GM23338 (cell line): Measurements from ENCODE around the gene SHISA9. TPM values are rescaled to one million over a fixed set of nuclear protein-coding genes. Genes with fewer than 3 reads are reported as not detected.

Source experiments
- ATAC-seq: fragments of 200-7000 bp; cut with Tn5 transposase; 3 replicates; pipeline ENCODE4 v1.9.1; 2020
- DNase-seq: peaks from one replicate; pipeline ENCODE4 v3.0.0-alpha.2; 2015; ENCODE audit warnings: low spot score
- H2AFZ ChIP-seq: fragments of 200-600 bp; sonication (generic); 2 replicates; pipeline ENCODE4 v1.8.0; 2016; ENCODE audit warnings: antibody characterized with exemption, mild to moderate bottlenecking, moderate library complexity
- H3F3A ChIP-seq: fragments of 200-600 bp; sonication (generic); replicated peaks from 2 replicates; pipeline ENCODE4 v1.8.0; 2017; ENCODE audit warnings: antibody characterized with exemption, mixed run types, low read depth
- H3K27ac ChIP-seq: fragments of 200-600 bp; sonication (generic); 2 replicates; pipeline ENCODE4 v1.6.1; 2016; ENCODE audit warnings: low read depth
- H3K27me3 ChIP-seq: fragments of 200-600 bp; sonication (generic); 2 replicates; pipeline ENCODE4 v1.8.0; 2016; ENCODE audit warnings: mild to moderate bottlenecking, mixed run types, moderate library complexity; ENCODE audit not compliant: insufficient read depth
- H3K36me3 ChIP-seq: fragments of 200-600 bp; sonication (generic); 2 replicates; pipeline ENCODE4 v1.8.0; 2016; ENCODE audit warnings: mild to moderate bottlenecking; ENCODE audit not compliant: insufficient read depth
- H3K4me1 ChIP-seq: fragments of 200-600 bp; sonication (generic); 2 replicates; pipeline ENCODE4 v1.8.0; 2016; ENCODE audit warnings: mild to moderate bottlenecking, moderate library complexity; ENCODE audit not compliant: insufficient read depth
- H3K4me2 ChIP-seq: fragments of 200-600 bp; sonication (generic); 2 replicates; pipeline ENCODE4 v1.7.1; 2017; ENCODE audit warnings: mixed run types
- H3K4me3 ChIP-seq: fragments of 200-600 bp; sonication (generic); 2 replicates; pipeline ENCODE4 v1.6.1; 2016; ENCODE audit warnings: mixed run types
- H3K79me2 ChIP-seq: fragments of 200-600 bp; sonication (generic); replicated peaks from 2 replicates; pipeline ENCODE4 v1.8.0; 2017; ENCODE audit warnings: mild to moderate bottlenecking; ENCODE audit not compliant: insufficient read depth
- H3K9me2 ChIP-seq: fragments of 200-600 bp; sonication (generic); 2 replicates; pipeline ENCODE4 v1.8.0; 2017; ENCODE audit not compliant: insufficient read depth
- H4K20me1 ChIP-seq: fragments of 200-600 bp; sonication (generic); replicated peaks from 2 replicates; pipeline ENCODE4 v1.8.0; 2017; ENCODE audit warnings: mild to moderate bottlenecking; ENCODE audit not compliant: insufficient read depth
- H3K27ac Mint-ChIP-seq: 2 replicates; pipeline ENCODE4 v1.8.0; 2020; ENCODE audit warnings: inconsistent platforms, mild to moderate bottlenecking, moderate library complexity, mixed read lengths
- H3K27me3 Mint-ChIP-seq: 3 replicates; pipeline ENCODE4 v1.8.0; 2022; ENCODE audit warnings: low read depth, mild to moderate bottlenecking, moderate library complexity, mixed read lengths, inconsistent platforms; ENCODE audit not compliant: insufficient read depth, poor library complexity
- H3K36me3 Mint-ChIP-seq: 3 replicates; pipeline ENCODE4 v1.8.0; 2021; ENCODE audit warnings: low read depth, mild to moderate bottlenecking, inconsistent platforms, moderate library complexity, mixed read lengths
- H3K4me1 Mint-ChIP-seq: 3 replicates; pipeline ENCODE4 v1.8.0; 2020; ENCODE audit warnings: mild to moderate bottlenecking, inconsistent platforms, mixed read lengths
- H3K4me3 Mint-ChIP-seq: 3 replicates; pipeline ENCODE4 v1.8.0; 2021; ENCODE audit warnings: moderate library complexity, mild to moderate bottlenecking, inconsistent platforms, mixed read lengths
- H3K9me3 Mint-ChIP-seq: 3 replicates; pipeline ENCODE4 v1.8.0; 2020; ENCODE audit warnings: moderate library complexity, mild to moderate bottlenecking, inconsistent platforms, mixed read lengths
- CREB1 ChIP-seq: fragments of 250-450 bp; sonication (Bioruptor Pico); IDR thresholded peaks from 2 replicates; pipeline ENCODE4 v1.5.0; 2020; ENCODE audit warnings: low read depth, mild to moderate bottlenecking, moderate library complexity
- EZH2 ChIP-seq: fragments of 200-600 bp; sonication (generic); IDR thresholded peaks from one replicate; pipeline ENCODE4 v1.8.0; 2017; ENCODE audit warnings: antibody characterized with exemption, mild to moderate bottlenecking, low read depth; ENCODE audit not compliant: unreplicated experiment
- EZH2phosphoT487 ChIP-seq: fragments of 200-600 bp; sonication (generic); IDR thresholded peaks from one replicate; pipeline ENCODE4 v1.8.1; 2018; ENCODE audit warnings: antibody characterized with exemption; ENCODE audit not compliant: unreplicated experiment
- NANOG ChIP-seq: IDR thresholded peaks from 2 replicates; pipeline ENCODE4 v1.6.1; 2016; ENCODE audit warnings: antibody characterized with exemption, borderline replicate concordance
- STAT1 ChIP-seq: IDR thresholded peaks from one replicate; pipeline ENCODE4 v1.6.1; 2016; ENCODE audit warnings: antibody characterized with exemption; ENCODE audit not compliant: unreplicated experiment
- ZNF114 ChIP-seq: fragments of 250-450 bp; sonication (Bioruptor Pico); IDR thresholded peaks from 2 replicates; pipeline ENCODE4 v1.5.0; 2020; ENCODE audit warnings: mild to moderate bottlenecking, moderate library complexity
- ZNF462 ChIP-seq: fragments of 250-450 bp; sonication (Bioruptor Pico); IDR thresholded peaks from 2 replicates; pipeline ENCODE4 v1.5.0; 2020; ENCODE audit warnings: mild to moderate bottlenecking, moderate library complexity
- polyA plus RNA-seq: library from polyadenylated mRNA; unstranded; fragments of >200 nt; fragmentation: Nextera tagmentation; extraction: Ambion mirVana; gene quantifications from 2 replicates; pipeline ENCODE4 v1.2.1, GENCODE V29; 2016
- total RNA-seq: library from RNA; depleted of rRNA; stranded (reverse); fragments of >200 nt; shearing (Covaris generic); gene quantifications from 2 replicates; pipeline ENCODE4 v1.2.3, GENCODE V29; 2014
- TF ChIP-seq, protein P1 (sequence below): IDR thresholded peaks from 2 replicates; pipeline ENCODE4 v1.6.1; 2016; ENCODE audit warnings: antibody characterized with exemption

SHISA9 gene
- total and polyA plus RNA-seq, 2 experiments from 2014 or later = 10.4 to 45.6 TPM

- Histone ChIP-seq H3K36me3 (no peaks in the 10 kb centered on the region), H3F3A (no peaks in the 10 kb centered on the region), H4K20me1 (no peaks in the 10 kb centered on the region), H3K4me2 (0 out of 2 replicates have a peak overlapping the region, but pooled peaks have one; percentile 48), H3K9me2 (0 out of 2 replicates have a peak, but pooled peaks cover 2% of the 10 kb centered on the region), H3K4me1 (peaks cover 67% of the 10 kb centered on the region), H3K27ac (no peak overlapping the region), H3K27me3 (no peaks in the 10 kb centered on the region), H2AFZ (no peak overlapping the region), H3K4me3 (no peak overlapping the region), H3K79me2 (peaks cover 57% of the 10 kb centered on the region)
- DNase-seq (no peak), ATAC-seq (no peak)
- TF ChIP-seq, protein P1, sequence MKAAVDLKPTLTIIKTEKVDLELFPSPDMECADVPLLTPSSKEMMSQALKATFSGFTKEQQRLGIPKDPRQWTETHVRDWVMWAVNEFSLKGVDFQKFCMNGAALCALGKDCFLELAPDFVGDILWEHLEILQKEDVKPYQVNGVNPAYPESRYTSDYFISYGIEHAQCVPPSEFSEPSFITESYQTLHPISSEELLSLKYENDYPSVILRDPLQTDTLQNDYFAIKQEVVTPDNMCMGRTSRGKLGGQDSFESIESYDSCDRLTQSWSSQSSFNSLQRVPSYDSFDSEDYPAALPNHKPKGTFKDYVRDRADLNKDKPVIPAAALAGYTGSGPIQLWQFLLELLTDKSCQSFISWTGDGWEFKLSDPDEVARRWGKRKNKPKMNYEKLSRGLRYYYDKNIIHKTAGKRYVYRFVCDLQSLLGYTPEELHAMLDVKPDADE = no peak
- no peak for TF ChIP-seq EZH2
- TF ChIP-seq CREB1 (CRISPR knock-in tag) = no peak
- TF ChIP-seq NANOG = no peak
- no peak for TF ChIP-seq ZNF462
- TF ChIP-seq STAT1 = no peak
- TF ChIP-seq EZH2phosphoT487 = no peak
- TF ChIP-seq ZNF114 (CRISPR knock-in tag) = no peak
- Mint-ChIP-seq H3K9me3 (no peaks in the 10 kb centered on the region), H3K27me3 (peaks cover 3% of the 10 kb centered on the region), H3K4me1 (peaks cover 61% of the 10 kb centered on the region), H3K27ac (no peak overlapping the region), H3K4me3 (no peak overlapping the region), H3K36me3 (no peaks in the 10 kb centered on the region)
Observed at GRCh38 chr16:13158427-13158826, 257.0 kb downstream of the SHISA9 start.
